ENCODE measurements around the gene DLL4. TPM values are rescaled to one million over a fixed set of nuclear protein-coding genes. Genes with fewer than 3 reads are reported as not detected.

DLL4 gene
- total and polyA plus RNA-seq, 7 donors = 4.0 to 13.1 (median 7.2) TPM

- Histone ChIP-seq H3K27ac (peak overlapping the region; percentile 30), H3K27me3 (ENCODE audit: insufficient read depth in 3 of 3, low read length in 2 of 3) (peaks cover 0 to 32% (median 7%) of the 10 kb centered on the region in 3 donors), H3K36me3 (ENCODE audit: insufficient read depth in 1 of 2, low read depth in 1 of 2) (no peaks in the 10 kb centered on the region), H3K9me3 (no peaks in the 10 kb centered on the region), H3K4me3 (no peak overlapping the region), H3K4me1 (peaks cover 30% of the 10 kb centered on the region)
- TF ChIP-seq, protein P1, sequence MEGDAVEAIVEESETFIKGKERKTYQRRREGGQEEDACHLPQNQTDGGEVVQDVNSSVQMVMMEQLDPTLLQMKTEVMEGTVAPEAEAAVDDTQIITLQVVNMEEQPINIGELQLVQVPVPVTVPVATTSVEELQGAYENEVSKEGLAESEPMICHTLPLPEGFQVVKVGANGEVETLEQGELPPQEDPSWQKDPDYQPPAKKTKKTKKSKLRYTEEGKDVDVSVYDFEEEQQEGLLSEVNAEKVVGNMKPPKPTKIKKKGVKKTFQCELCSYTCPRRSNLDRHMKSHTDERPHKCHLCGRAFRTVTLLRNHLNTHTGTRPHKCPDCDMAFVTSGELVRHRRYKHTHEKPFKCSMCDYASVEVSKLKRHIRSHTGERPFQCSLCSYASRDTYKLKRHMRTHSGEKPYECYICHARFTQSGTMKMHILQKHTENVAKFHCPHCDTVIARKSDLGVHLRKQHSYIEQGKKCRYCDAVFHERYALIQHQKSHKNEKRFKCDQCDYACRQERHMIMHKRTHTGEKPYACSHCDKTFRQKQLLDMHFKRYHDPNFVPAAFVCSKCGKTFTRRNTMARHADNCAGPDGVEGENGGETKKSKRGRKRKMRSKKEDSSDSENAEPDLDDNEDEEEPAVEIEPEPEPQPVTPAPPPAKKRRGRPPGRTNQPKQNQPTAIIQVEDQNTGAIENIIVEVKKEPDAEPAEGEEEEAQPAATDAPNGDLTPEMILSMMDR (IDR thresholded peaks at IDR 0.05) = no peak
- DNase-seq (peak in 1 of 2 donors; percentile 77), ATAC-seq (peak; percentile 78 to 95 (median 87))
- intact Hi-C loops (cut with DNase I) = no loop called here
- WGBS, 3 donors = 19 to 34% (median 28%) methylated on average over 9 of the region's 9 CpGs
These were observed 5.6 kb upstream of the DLL4 start for GRCh38 chr15:40923551-40923950.

GRCh38 chr15:40925495-40925862 is 3.7 kb upstream of the DLL4 start:
- TF ChIP-seq, protein P1 (IDR thresholded peaks at IDR 0.05) = no peak
- no peak overlapping the region for H3K4me3 ChIP-seq
- 38 to 49% (median 45%) methylated on average over 24 to 30 of the region's 30 CpGs for WGBS, 3 donors

DNA sequence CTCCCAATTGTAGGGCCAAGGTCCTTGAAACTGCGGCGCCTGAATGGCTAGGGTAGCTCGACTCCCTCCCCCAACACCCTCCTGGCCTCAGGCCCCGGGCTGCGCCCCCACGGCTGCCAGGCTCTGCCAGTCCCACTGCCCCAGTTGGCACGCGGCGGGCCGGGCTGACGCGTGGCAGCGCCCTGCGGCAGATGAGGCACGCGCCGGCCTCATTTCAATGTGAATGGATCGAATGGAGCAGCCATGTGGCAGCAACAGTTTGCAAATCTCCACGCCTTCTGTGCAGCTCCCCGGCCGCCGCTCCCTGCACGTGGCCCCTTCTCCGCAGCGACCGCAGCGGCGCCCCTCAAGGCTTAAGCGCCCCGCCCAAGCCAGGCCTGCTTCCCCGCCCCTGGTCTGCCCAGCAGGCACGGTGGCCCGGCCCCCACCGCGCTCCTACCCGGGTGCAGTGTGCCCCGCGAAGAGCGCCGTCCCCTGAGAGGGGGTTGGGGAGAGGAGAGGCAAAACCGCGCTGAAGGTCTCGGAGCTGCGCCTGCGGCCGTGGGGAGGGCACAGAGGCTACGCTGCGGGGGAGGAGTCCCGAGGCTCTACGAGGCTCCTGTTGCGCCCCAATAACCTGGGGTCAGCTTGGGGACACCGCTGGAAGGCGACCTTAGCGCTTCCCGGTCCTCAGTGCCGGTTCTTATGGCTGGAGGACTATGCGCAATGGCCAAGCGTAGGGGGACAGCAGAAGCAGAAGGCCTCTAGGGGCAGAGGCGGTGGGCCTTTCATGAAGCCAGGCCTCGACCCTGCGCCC is 3.1 kb upstream of the DLL4 start:
- intact Hi-C loops (cut with DNase I) = no loop called here
- DNase-seq (no peak), ATAC-seq (peak in 1 of 4 donors; percentile 1)
- Histone ChIP-seq H3K4me3 (peak overlapping the region; percentile 46), H3K9me3 (no peaks in the 10 kb centered on the region), H3K27ac (no peak overlapping the region), H3K27me3 (ENCODE audit: insufficient read depth in 3 of 3, low read length in 2 of 3) (peaks cover 0 to 57% (median 18%) of the 10 kb centered on the region in 3 donors), H3K36me3 (ENCODE audit: insufficient read depth in 1 of 2, low read depth in 1 of 2) (no peaks in the 10 kb centered on the region), H3K4me1 (peaks cover 54% of the 10 kb centered on the region)
- TF ChIP-seq, protein P1 (IDR thresholded peaks at IDR 0.05) = no peak
- WGBS, 3 donors = 15 to 26% (median 23%) methylated on average over 53 to 61 of the region's 61 CpGs

More at GRCh38 chr15:40925495-40925862, 3.7 kb upstream of the DLL4 start:
- Histone ChIP-seq H3K27me3 (ENCODE audit: insufficient read depth in 3 of 3, low read length in 2 of 3) (peaks cover 0 to 52% (median 18%) of the 10 kb centered on the region in 3 donors), H3K9me3 (no peaks in the 10 kb centered on the region), H3K4me1 (peaks cover 48% of the 10 kb centered on the region), H3K36me3 (ENCODE audit: insufficient read depth in 1 of 2, low read depth in 1 of 2) (no peaks in the 10 kb centered on the region), H3K27ac (no peak overlapping the region)
- intact Hi-C loops (cut with DNase I) = no loop called here
- ATAC-seq = no peak
- DNase-seq = no peak

DNA sequence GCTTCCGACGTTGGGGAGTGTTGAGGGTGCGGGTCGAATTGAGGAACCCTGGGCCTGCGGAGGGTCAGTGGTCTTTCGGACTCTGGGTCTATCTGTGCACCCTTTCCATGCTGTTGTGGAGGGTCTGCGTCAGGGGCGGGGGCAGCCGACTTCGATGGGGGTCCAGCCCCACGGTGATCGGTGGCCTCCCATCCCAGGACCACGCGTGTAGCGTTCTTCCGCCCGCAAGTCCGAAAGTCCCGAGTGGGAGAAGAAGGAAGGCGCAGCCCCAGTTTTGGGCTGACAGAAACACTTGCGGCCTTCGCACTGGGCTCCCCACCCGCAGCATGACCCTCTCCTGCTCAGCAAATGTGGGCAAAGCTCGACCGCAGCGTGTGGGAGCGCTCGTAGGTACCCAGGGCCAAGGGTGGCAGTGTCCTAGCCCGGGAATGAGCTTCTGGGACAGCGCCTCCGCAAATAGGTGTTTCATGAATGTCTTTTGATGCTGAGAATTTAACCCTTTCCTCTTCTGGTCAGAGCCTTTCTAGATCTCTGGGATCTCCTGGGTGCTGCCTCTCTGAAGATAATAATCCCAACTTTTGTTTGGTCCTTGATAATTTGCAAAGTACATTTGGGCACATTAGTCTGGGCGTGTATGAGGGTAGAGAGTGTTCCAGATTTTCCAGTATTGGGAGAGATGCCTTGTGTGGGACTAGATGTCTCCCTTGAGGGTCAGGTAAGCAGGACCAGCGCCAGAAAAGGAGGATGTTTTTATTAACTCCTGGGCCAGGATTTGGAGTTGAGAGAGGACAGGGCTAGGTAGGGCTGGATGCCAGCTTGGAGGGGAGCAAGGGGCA is 2.3 kb upstream of the DLL4 start:
- peaks cover 55% of the 10 kb centered on the region for H3K4me1 ChIP-seq
- H3K27me3 ChIP-seq (ENCODE audit: insufficient read depth in 3 of 3, low read length in 2 of 3) = peaks cover 0 to 66% (median 20%) of the 10 kb centered on the region in 3 donors
- intact Hi-C loops (cut with DNase I) = no loop called here
- DNase-seq (no peak), ATAC-seq (no peak)
- no peaks in the 10 kb centered on the region for H3K9me3 ChIP-seq
- WGBS, 3 donors = 59 to 67% (median 61%) methylated on average over 31 to 33 of the region's 33 CpGs
- H3K4me3 ChIP-seq = no peak overlapping the region
- H3K27ac ChIP-seq = no peak overlapping the region
- H3K36me3 ChIP-seq (ENCODE audit: insufficient read depth in 1 of 2, low read depth in 1 of 2) = no peaks in the 10 kb centered on the region
- TF ChIP-seq, protein P1 (IDR thresholded peaks at IDR 0.05) = no peak
